Right atrium auricular region (tissue), 2 donors: ENCODE results near the gene LMOD1. TPM values are rescaled to one million over a fixed set of nuclear protein-coding genes. Genes with fewer than 3 reads are reported as not detected.

Source experiments
- DNase-seq: peaks from one replicate; pipeline ENCODE4 v3.0.0-alpha.2; 2019; ENCODE audit warnings: low spot score
- H3K27ac ChIP-seq, 2 donors: fragments of 200-600 bp; sonication (generic); 1 replicate in 1 of 2; 2 replicates in 1 of 2; pipeline ENCODE4 v1.5.1; 2016 to 2019
- H3K27me3 ChIP-seq, 2 donors: fragments of 200-600 bp; sonication (generic); one replicate each; pipeline versions ENCODE4 v1.5.1 to v1.6.0; 2017 to 2019
- H3K36me3 ChIP-seq: fragments of 200-600 bp; sonication (generic); one replicate; pipeline ENCODE4 v1.5.1; 2016
- H3K4me1 ChIP-seq, 2 donors: fragments of 200-600 bp; sonication (generic); one replicate each; pipeline versions ENCODE4 v1.5.1 to v1.6.0; 2017 to 2019
- H3K4me3 ChIP-seq, 2 donors: fragments of 200-600 bp; sonication (generic); 1 replicate in 1 of 2; 2 replicates in 1 of 2; pipeline ENCODE4 v1.5.1; 2017 to 2019; ENCODE audit warnings: mild to moderate bottlenecking in 1 of 2, moderate library complexity in 1 of 2
- H3K9me3 ChIP-seq, 2 donors: fragments of 200-600 bp; sonication (generic); one replicate each; pipeline ENCODE4 v1.5.1; 2019
- CTCF ChIP-seq, 2 donors: fragments of 200-600 bp; sonication (generic); IDR thresholded peaks; one replicate each; pipeline ENCODE4 v1.5.1; 2019; ENCODE audit warnings: antibody characterized with exemption in 2 of 2
- total RNA-seq, 2 donors: library from RNA; depleted of rRNA; stranded (reverse); fragments of >200 nt; gene quantifications; one replicate each; pipeline ENCODE4 v1.1.0, GENCODE V29; 2016

Gene LMOD1
- total RNA-seq, 2 donors from 2014 or later, result 31.4 to 42.2 TPM

- no peak for DNase-seq
- Histone ChIP-seq H3K4me1 (peaks cover 0 to 72% of the 10 kb centered on the region in 2 donors), H3K27me3 (no peaks in the 10 kb centered on the region), H3K9me3 (no peaks in the 10 kb centered on the region), H3K36me3 (no peaks in the 10 kb centered on the region), H3K4me3 (no peak overlapping the region), H3K27ac (peak overlapping the region; percentile 80 to 89)
- no peak for TF ChIP-seq CTCF (IDR thresholded peaks at IDR 0.05)
Observed at GRCh38 chr1:201885531-201886075, 60.7 kb downstream of the LMOD1 start.

GRCh38 chr1:201884425-201884824 lies 61.9 kb downstream of the LMOD1 start:
- DNase-seq, result no peak

GRCh38 chr1:201883786-201884185 lies 62.6 kb downstream of the LMOD1 start:
- no peak for TF ChIP-seq CTCF (IDR thresholded peaks at IDR 0.05)
- H3K27ac ChIP-seq, result peak overlapping the region; percentile 80 to 89
- no peaks in the 10 kb centered on the region for H3K27me3 ChIP-seq
- H3K4me3 ChIP-seq, result no peak overlapping the region
- no peak for DNase-seq
- peaks cover 0 to 56% of the 10 kb centered on the region in 2 donors for H3K4me1 ChIP-seq
- H3K36me3 ChIP-seq, result no peaks in the 10 kb centered on the region
- H3K9me3 ChIP-seq, result no peaks in the 10 kb centered on the region

More at GRCh38 chr1:201884425-201884824, 61.9 kb downstream of the LMOD1 start:
- TF ChIP-seq CTCF (IDR thresholded peaks at IDR 0.05), result no peak
- Histone ChIP-seq H3K36me3 (no peaks in the 10 kb centered on the region), H3K27me3 (no peaks in the 10 kb centered on the region), H3K4me1 (peaks cover 0 to 61% of the 10 kb centered on the region in 2 donors), H3K4me3 (no peak overlapping the region), H3K27ac (peak overlapping the region; percentile 80 to 89), H3K9me3 (no peaks in the 10 kb centered on the region)

- Histone ChIP-seq H3K4me3 (no peak overlapping the region), H3K27ac (peak overlapping the region; percentile 80 to 89), H3K4me1 (peaks cover 0 to 58% of the 10 kb centered on the region in 2 donors), H3K27me3 (no peaks in the 10 kb centered on the region), H3K9me3 (no peaks in the 10 kb centered on the region), H3K36me3 (no peaks in the 10 kb centered on the region)
- TF ChIP-seq CTCF (IDR thresholded peaks at IDR 0.05), result no peak
- no peak for DNase-seq
Observed at GRCh38 chr1:201883266-201883665, 63.1 kb downstream of the LMOD1 start.

- H3K9me3 ChIP-seq, result no peaks in the 10 kb centered on the region
Observed at GRCh38 chr1:201882665-201883132, 63.6 kb downstream of the LMOD1 start.

More at GRCh38 chr1:201882665-201883132, 63.6 kb downstream of the LMOD1 start:
- peak overlapping the region; percentile 80 to 89 for H3K27ac ChIP-seq
- H3K36me3 ChIP-seq, result no peaks in the 10 kb centered on the region
- no peak overlapping the region for H3K4me3 ChIP-seq
- no peak for DNase-seq
- no peak for TF ChIP-seq CTCF (IDR thresholded peaks at IDR 0.05)
- H3K4me1 ChIP-seq, result peaks cover 0 to 56% of the 10 kb centered on the region in 2 donors
- H3K27me3 ChIP-seq, result no peaks in the 10 kb centered on the region
